Astrocyte (in vitro differentiated cells and primary cell): ENCODE results near the gene CNGB1. TPM values are rescaled to one million over a fixed set of nuclear protein-coding genes. Genes with fewer than 3 reads are reported as not detected.

ENCODE experiments used
- DNase-seq: peaks from one replicate; pipeline ENCODE4 v3.0.0-alpha.2; 2010; ENCODE audit warnings: low read depth
- FAIRE-seq: peaks from 2 replicates; lab custom pipeline; 2011; peaks lifted over from hg19 to GRCh38; lab: Jason Lieb, UNC
- H2AFZ ChIP-seq: 2 replicates; pipeline ENCODE4 v1.6.0; 2012; ENCODE audit warnings: low read depth, low read length, inconsistent platforms
- H3K27ac ChIP-seq: 2 replicates; pipeline ENCODE4 v1.5.1; 2011; ENCODE audit warnings: low read depth, low read length, inconsistent platforms
- H3K27me3 ChIP-seq: 2 replicates; pipeline ENCODE4 v1.6.0; 2011; ENCODE audit warnings: low read length, inconsistent platforms; ENCODE audit not compliant: insufficient read depth
- H3K36me3 ChIP-seq: 2 replicates; pipeline ENCODE4 v1.5.1; 2011; ENCODE audit warnings: low read length, inconsistent platforms; ENCODE audit not compliant: insufficient read depth
- H3K4me1 ChIP-seq: 2 replicates; pipeline ENCODE4 v1.5.1; 2011; ENCODE audit warnings: low read length, inconsistent platforms; ENCODE audit not compliant: insufficient read depth
- H3K4me2 ChIP-seq: 2 replicates; pipeline ENCODE4 v1.6.0; 2012; ENCODE audit warnings: low read length, inconsistent platforms
- H3K4me3 ChIP-seq: 2 replicates; pipeline ENCODE4 v1.5.1; 2011; ENCODE audit warnings: low read depth, mild to moderate bottlenecking, low read length, inconsistent platforms; ENCODE audit not compliant: insufficient read depth
- H3K79me2 ChIP-seq: 2 replicates; pipeline ENCODE4 v1.6.0; 2012; ENCODE audit warnings: mild to moderate bottlenecking, low read length, inconsistent platforms; ENCODE audit not compliant: insufficient read depth
- H3K9ac ChIP-seq: 2 replicates; pipeline ENCODE4 v1.6.0; 2012; ENCODE audit warnings: mild to moderate bottlenecking, low read length, inconsistent platforms
- H3K9me3 ChIP-seq: 2 replicates; pipeline ENCODE4 v1.5.1; 2012; ENCODE audit warnings: low read depth, mild to moderate bottlenecking, low read length, inconsistent platforms; ENCODE audit not compliant: insufficient read depth
- H4K20me1 ChIP-seq: 2 replicates; pipeline ENCODE4 v1.6.0; 2012; ENCODE audit warnings: low read length, inconsistent platforms; ENCODE audit not compliant: insufficient read depth
- H3K27ac Mint-ChIP-seq: one replicate; pipeline ENCODE4 v1.8.0; 2021; ENCODE audit warnings: mild to moderate bottlenecking, mixed read lengths; ENCODE audit not compliant: unreplicated experiment
- H3K27me3 Mint-ChIP-seq: one replicate; pipeline ENCODE4 v1.8.0; 2021; ENCODE audit warnings: low read depth, mixed read lengths; ENCODE audit not compliant: unreplicated experiment
- H3K36me3 Mint-ChIP-seq: one replicate; pipeline ENCODE4 v1.8.0; 2021; ENCODE audit warnings: low read depth, mixed read lengths; ENCODE audit not compliant: unreplicated experiment
- H3K4me1 Mint-ChIP-seq: one replicate; pipeline ENCODE4 v1.8.0; 2021; ENCODE audit warnings: low read depth, mixed read lengths; ENCODE audit not compliant: unreplicated experiment
- H3K4me3 Mint-ChIP-seq: one replicate; pipeline ENCODE4 v1.8.0; 2021; ENCODE audit warnings: mild to moderate bottlenecking, moderate library complexity, mixed read lengths; ENCODE audit not compliant: unreplicated experiment
- H3K9me3 Mint-ChIP-seq: one replicate; pipeline ENCODE4 v1.8.0; 2021; ENCODE audit warnings: mild to moderate bottlenecking, mixed read lengths; ENCODE audit not compliant: unreplicated experiment
- EZH2 ChIP-seq: IDR thresholded peaks from 2 replicates; pipeline ENCODE4 v1.6.1; 2012; ENCODE audit warnings: mild to moderate bottlenecking, low read length, inconsistent platforms; ENCODE audit not compliant: insufficient read depth
- total RNA-seq: library from RNA; stranded (reverse); gene quantifications from 2 replicates; pipeline ENCODE4 v1.2.1, GENCODE V29; 2021
- TF ChIP-seq, protein P1 (sequence below): IDR thresholded peaks from 2 replicates; pipeline ENCODE4 v1.5.1; 2011; ENCODE audit warnings: low read depth, mild to moderate bottlenecking, inconsistent platforms, low read length, moderate library complexity; ENCODE audit not compliant: insufficient read depth

The CNGB1 gene
- total RNA-seq, 1 donor from 2014 or later = not detected

- peaks cover 19% of the 10 kb centered on the region for H3K27me3 ChIP-seq
- no peaks in the 10 kb centered on the region for H3K36me3 Mint-ChIP-seq
- TF ChIP-seq, protein P1, sequence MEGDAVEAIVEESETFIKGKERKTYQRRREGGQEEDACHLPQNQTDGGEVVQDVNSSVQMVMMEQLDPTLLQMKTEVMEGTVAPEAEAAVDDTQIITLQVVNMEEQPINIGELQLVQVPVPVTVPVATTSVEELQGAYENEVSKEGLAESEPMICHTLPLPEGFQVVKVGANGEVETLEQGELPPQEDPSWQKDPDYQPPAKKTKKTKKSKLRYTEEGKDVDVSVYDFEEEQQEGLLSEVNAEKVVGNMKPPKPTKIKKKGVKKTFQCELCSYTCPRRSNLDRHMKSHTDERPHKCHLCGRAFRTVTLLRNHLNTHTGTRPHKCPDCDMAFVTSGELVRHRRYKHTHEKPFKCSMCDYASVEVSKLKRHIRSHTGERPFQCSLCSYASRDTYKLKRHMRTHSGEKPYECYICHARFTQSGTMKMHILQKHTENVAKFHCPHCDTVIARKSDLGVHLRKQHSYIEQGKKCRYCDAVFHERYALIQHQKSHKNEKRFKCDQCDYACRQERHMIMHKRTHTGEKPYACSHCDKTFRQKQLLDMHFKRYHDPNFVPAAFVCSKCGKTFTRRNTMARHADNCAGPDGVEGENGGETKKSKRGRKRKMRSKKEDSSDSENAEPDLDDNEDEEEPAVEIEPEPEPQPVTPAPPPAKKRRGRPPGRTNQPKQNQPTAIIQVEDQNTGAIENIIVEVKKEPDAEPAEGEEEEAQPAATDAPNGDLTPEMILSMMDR = no peak
- no peak for TF ChIP-seq EZH2
- no peaks in the 10 kb centered on the region for H3K36me3 ChIP-seq
- no peak overlapping the region for H3K4me3 ChIP-seq
- no peaks in the 10 kb centered on the region for H3K4me1 ChIP-seq
- H3K79me2 ChIP-seq = no peaks in the 10 kb centered on the region
- H3K4me3 Mint-ChIP-seq = no peak overlapping the region
- no peak overlapping the region for H2AFZ ChIP-seq
- peaks cover 7% of the 10 kb centered on the region for H3K9me3 Mint-ChIP-seq
- no peak overlapping the region for H3K9ac ChIP-seq
- no peak for DNase-seq
- H3K4me2 ChIP-seq = no peak overlapping the region
- no peak overlapping the region for H3K27ac ChIP-seq
- H3K4me1 Mint-ChIP-seq = no peaks in the 10 kb centered on the region
- no peak overlapping the region for H3K27ac Mint-ChIP-seq
- H4K20me1 ChIP-seq = no peaks in the 10 kb centered on the region
- peaks cover 42% of the 10 kb centered on the region for H3K27me3 Mint-ChIP-seq
- FAIRE-seq = no peak
- H3K9me3 ChIP-seq = no peaks in the 10 kb centered on the region
Observed at GRCh38 chr16:57923841-57924240, 47.1 kb downstream of the CNGB1 start.

DNA sequence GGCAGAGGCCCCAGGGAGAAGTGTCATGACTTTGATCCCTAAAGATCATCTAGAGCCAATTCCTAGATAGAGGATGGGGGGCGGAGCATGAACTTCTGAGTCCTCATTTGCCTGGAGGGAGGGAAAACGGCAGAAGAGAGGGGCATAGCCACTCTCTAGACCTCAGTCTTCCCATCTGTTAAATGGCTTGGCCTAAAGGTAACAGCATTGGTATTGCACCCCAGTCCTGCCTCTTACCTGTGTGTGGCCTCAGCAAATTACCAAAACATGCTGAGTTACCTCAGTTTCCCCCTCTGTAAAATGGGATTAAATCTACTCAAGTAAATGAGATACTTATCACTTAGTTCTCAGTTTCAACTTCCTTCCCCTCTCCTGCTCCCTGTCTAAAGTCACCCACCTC lies 47.5 kb downstream of the CNGB1 start:
- H3K4me3 ChIP-seq = no peak overlapping the region
- no peaks in the 10 kb centered on the region for H3K4me1 ChIP-seq
- Mint-ChIP-seq H3K4me3 (no peak overlapping the region), H3K27ac (no peak overlapping the region), H3K4me1 (no peaks in the 10 kb centered on the region), H3K9me3 (peaks cover 7% of the 10 kb centered on the region), H3K36me3 (no peaks in the 10 kb centered on the region), H3K27me3 (peaks cover 44% of the 10 kb centered on the region)
- no peaks in the 10 kb centered on the region for H3K36me3 ChIP-seq
- no peak for TF ChIP-seq EZH2
- TF ChIP-seq, protein P1 = no peak
- H3K79me2 ChIP-seq = no peaks in the 10 kb centered on the region
- H3K27me3 ChIP-seq = peaks cover 19% of the 10 kb centered on the region
- H4K20me1 ChIP-seq = no peaks in the 10 kb centered on the region
- H3K9me3 ChIP-seq = no peaks in the 10 kb centered on the region
- DNase-seq (no peak), FAIRE-seq (no peak)
- no peak overlapping the region for H3K4me2 ChIP-seq
- H3K9ac ChIP-seq = no peak overlapping the region
- no peak overlapping the region for H3K27ac ChIP-seq
- H2AFZ ChIP-seq = no peak overlapping the region

- Mint-ChIP-seq H3K36me3 (no peaks in the 10 kb centered on the region), H3K4me1 (no peaks in the 10 kb centered on the region)
Observed at GRCh38 chr16:57920880-57921229, 50.1 kb downstream of the CNGB1 start.

More at GRCh38 chr16:57920880-57921229, 50.1 kb downstream of the CNGB1 start:
- H3K9me3 ChIP-seq = no peaks in the 10 kb centered on the region
- H3K27ac ChIP-seq = no peak overlapping the region
- Mint-ChIP-seq H3K27me3 (peaks cover 37% of the 10 kb centered on the region), H3K27ac (no peak overlapping the region), H3K4me3 (no peak overlapping the region), H3K9me3 (peaks cover 7% of the 10 kb centered on the region)
- TF ChIP-seq, protein P1 = no peak
- TF ChIP-seq EZH2 = no peak
- no peak overlapping the region for H3K4me2 ChIP-seq
- H3K9ac ChIP-seq = no peak overlapping the region
- no peaks in the 10 kb centered on the region for H3K4me1 ChIP-seq
- peaks cover 22% of the 10 kb centered on the region for H3K27me3 ChIP-seq
- no peaks in the 10 kb centered on the region for H3K36me3 ChIP-seq
- no peak overlapping the region for H3K4me3 ChIP-seq
- no peak overlapping the region for H2AFZ ChIP-seq
- DNase-seq = no peak
- no peaks in the 10 kb centered on the region for H4K20me1 ChIP-seq
- no peaks in the 10 kb centered on the region for H3K79me2 ChIP-seq
- FAIRE-seq = no peak
